Measurements from ENCODE around the gene LAIR1.
"Not testable (repeated sequence)": the region's sequence is repeated elsewhere in the genome, so short reads cannot be mapped to it uniquely, and the experiment has no call there.

Gene LAIR1

GRCh38 chr19:54324071-54324470 is 40.7 kb downstream of the LAIR1 start:
- no peak overlapping the region for H3K4me3 ChIP-seq (ENCODE audit: low read depth, low read length)
- DNase-seq (ENCODE audit: low read depth) = no peak
- TF ChIP-seq, protein P1, sequence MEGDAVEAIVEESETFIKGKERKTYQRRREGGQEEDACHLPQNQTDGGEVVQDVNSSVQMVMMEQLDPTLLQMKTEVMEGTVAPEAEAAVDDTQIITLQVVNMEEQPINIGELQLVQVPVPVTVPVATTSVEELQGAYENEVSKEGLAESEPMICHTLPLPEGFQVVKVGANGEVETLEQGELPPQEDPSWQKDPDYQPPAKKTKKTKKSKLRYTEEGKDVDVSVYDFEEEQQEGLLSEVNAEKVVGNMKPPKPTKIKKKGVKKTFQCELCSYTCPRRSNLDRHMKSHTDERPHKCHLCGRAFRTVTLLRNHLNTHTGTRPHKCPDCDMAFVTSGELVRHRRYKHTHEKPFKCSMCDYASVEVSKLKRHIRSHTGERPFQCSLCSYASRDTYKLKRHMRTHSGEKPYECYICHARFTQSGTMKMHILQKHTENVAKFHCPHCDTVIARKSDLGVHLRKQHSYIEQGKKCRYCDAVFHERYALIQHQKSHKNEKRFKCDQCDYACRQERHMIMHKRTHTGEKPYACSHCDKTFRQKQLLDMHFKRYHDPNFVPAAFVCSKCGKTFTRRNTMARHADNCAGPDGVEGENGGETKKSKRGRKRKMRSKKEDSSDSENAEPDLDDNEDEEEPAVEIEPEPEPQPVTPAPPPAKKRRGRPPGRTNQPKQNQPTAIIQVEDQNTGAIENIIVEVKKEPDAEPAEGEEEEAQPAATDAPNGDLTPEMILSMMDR (IDR thresholded peaks at IDR 0.05; ENCODE audit: control insufficient read depth, extremely low read depth, insufficient read depth) = no peak

DNA sequence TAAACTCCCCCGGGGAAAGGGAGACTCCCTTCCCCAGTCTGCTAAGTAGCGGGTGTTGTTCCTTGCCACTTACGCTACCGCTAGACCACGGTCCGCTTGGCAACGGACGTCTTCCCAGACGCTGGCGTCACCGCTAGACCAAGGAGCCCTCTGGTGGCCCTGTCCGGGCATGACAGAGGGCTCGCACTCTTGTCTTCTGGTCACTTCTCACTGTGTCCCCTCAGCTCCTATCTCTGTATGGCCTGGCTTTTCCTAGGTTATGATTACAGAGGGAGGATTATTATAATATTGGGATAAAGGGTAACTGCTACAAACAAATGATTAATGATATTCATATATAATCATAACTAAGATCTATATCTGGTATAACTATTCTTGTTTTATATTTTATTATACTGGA is 41.8 kb downstream of the LAIR1 start:
- H3K4me3 ChIP-seq (ENCODE audit: low read depth, low read length); DNase-seq (ENCODE audit: low read depth): not testable (repeated sequence)
- TF ChIP-seq, protein P1 (IDR thresholded peaks at IDR 0.05; ENCODE audit: control insufficient read depth, extremely low read depth, insufficient read depth) = 0 out of 2 replicates have a peak, but pooled peaks have one; percentile 5

- not testable (repeated sequence) for H3K4me3 ChIP-seq (ENCODE audit: low read depth, low read length); DNase-seq (ENCODE audit: low read depth)
These were observed 42.4 kb downstream of the LAIR1 start for GRCh38 chr19:54322295-54322694.

DNA sequence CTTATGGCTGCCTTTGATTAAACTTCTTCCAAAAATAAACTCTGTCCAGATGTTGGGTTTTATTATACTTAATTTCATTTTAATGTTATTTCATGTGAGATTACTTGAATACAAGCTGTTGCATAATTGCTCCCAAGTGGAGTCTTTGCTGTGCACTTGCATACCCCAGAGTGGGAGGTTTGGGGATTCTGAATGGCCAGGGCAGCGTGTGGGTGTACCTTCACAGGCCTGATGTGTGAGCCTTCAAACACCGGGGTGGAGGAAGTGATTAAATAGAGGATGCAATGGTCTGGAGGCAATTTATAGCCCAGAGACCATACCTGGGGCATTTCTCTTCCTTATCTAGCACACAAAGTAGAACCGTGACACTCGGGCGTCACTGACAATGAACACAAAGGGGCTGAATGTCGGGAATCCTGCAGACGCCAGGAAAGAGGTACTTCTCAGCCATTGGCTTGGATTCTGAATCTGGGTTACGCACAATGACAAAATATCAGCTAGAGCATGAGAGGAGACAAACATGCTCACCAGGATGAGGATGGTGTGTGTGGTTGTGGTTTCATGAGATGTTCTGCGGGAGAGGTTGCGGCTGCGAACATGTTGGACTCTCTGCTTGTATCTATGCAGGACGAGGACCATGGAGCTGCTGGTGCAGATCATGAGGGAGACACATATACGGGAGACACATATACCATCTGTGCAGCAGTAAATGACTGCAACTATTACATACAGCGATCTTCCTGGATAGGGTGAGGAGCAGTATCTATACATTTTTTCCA is 44.6 kb downstream of the LAIR1 start:
- DNase-seq (ENCODE audit: low read depth) = no peak
- no peak overlapping the region for H3K4me3 ChIP-seq (ENCODE audit: low read depth, low read length)
- TF ChIP-seq, protein P1 (IDR thresholded peaks at IDR 0.05; ENCODE audit: control insufficient read depth, extremely low read depth, insufficient read depth) = no peak

GRCh38 chr19:54319049-54319448 is 45.7 kb downstream of the LAIR1 start:
- no peak for DNase-seq (ENCODE audit: low read depth)
- no peak overlapping the region for H3K4me3 ChIP-seq (ENCODE audit: low read depth, low read length)

GRCh38 chr19:54317965-54318240 is 46.8 kb downstream of the LAIR1 start:
- DNase-seq (ENCODE audit: low read depth) = no peak
- H3K4me3 ChIP-seq (ENCODE audit: low read depth, low read length) = no peak overlapping the region
- TF ChIP-seq, protein P1 (IDR thresholded peaks at IDR 0.05; ENCODE audit: control insufficient read depth, extremely low read depth, insufficient read depth) = no peak

More at GRCh38 chr19:54319049-54319448, 45.7 kb downstream of the LAIR1 start:
- TF ChIP-seq, protein P1 (IDR thresholded peaks at IDR 0.05; ENCODE audit: control insufficient read depth, extremely low read depth, insufficient read depth) = no peak

GRCh38 chr19:54317108-54317964 is 47.4 kb downstream of the LAIR1 start:
- DNase-seq (ENCODE audit: low read depth) = no peak
- no peak overlapping the region for H3K4me3 ChIP-seq (ENCODE audit: low read depth, low read length)
- TF ChIP-seq, protein P1 (IDR thresholded peaks at IDR 0.05; ENCODE audit: control insufficient read depth, extremely low read depth, insufficient read depth) = no peak
